Stimulated activated CD8-positive, alpha-beta memory T cell treated with anti-CD3 and anti-CD28 coated beads, Interleukin-2, amount 100 ng/mL, for 48 hours (primary cell): ENCODE results near the gene FNDC3B.

Experiments used
- DNase-seq, 2 donors: peaks; one replicate each; pipeline ENCODE4 v3.0.0-alpha.2; 2020; ENCODE audit warnings: low read depth in 2 of 2

The FNDC3B gene

DNA sequence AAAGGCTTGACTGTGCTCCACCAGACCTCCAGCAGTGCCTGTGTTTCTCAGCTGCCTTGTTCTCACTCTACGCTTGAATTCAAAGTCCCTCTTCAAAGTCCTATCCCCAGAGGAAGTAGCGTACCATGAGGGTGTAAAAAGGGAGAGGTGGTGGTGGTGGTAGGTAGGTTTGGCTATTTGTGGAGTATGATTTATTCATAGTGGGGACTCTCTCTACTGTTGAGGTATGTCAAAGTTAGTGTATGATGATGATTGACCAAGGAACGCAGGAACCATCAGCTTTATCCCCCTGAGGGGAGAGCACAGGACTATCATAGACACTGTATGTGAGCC lies 271.0 kb downstream of the FNDC3B start:
- DNase-seq, result no peak

DNA sequence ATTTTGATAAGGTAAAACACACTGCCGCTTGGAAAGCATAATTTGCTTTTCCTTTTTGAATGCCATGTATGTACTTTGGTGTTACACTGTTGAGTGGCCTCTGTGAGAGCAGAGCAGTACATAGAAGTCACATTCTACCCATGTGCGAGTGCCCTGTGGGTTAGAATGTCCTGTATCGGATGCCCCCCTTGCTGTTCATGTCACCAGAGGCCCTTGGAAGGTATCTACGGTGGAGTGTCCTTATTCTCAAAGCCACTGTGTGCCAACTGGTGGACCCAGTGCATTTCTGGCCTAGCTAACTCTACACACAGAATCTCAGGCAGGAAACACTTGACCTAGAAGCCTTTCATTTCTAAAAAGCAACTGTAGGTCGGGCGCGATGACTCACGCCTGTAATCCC lies 271.8 kb downstream of the FNDC3B start:
- no peak for DNase-seq

DNA sequence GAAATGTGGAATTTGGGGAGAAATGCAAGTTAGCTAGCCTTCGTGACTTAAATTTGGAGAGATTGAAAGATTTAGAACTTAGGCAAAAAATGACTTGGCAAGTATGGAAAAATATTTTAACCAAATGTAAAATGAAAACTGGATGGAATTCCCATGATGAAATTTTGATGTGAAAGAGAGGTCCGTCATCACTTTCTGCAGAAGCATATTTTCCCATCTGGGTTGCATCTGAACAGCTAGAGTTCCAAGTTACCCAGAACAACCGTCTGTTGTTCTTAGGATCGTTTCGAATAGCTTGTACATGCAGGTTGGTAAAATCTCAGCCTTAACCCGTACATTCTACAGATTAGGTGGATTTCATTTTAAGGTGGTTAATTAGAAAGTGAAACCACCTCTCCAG lies 272.6 kb downstream of the FNDC3B start:
- DNase-seq, result no peak

DNA sequence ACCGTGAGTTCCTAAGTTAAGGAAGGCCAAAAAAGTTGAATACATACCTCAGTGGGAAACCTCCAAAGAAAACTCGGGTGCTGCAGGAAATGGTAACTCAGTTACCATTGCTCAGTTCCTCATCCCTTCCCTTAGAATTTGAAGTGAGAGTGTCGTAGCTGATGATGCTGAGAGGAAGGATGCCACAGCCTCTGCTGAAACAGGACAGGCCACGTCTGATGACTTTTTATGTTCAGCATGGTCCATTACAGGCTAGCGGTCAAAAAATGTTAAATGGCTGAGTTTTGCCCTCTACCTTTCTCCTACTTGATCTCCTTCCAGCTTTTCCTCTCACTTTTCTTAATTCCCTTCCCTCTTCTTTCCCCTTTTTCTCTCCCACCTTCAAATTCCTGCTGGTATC lies 273.3 kb downstream of the FNDC3B start:
- no peak for DNase-seq

DNA sequence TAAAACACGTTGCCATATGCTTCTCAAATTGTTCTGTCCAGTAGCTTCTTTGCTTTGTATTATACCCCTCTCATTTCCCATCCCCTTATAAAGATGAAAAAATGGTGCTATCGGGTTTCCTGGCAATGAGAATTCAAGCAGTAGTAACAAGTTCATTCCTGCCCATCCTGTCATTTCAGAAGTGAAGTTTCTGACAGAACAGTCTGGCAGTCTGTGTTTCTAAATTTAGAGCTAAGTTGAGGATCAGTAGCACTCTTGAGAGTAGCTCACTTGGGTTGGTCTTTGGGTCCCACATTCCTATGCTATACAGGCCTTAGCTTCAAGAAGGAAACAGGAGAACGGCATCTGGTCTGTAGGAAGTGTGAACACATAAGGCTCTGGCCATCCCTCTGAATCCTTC lies 274.3 kb downstream of the FNDC3B start:
- DNase-seq, result no peak

DNA sequence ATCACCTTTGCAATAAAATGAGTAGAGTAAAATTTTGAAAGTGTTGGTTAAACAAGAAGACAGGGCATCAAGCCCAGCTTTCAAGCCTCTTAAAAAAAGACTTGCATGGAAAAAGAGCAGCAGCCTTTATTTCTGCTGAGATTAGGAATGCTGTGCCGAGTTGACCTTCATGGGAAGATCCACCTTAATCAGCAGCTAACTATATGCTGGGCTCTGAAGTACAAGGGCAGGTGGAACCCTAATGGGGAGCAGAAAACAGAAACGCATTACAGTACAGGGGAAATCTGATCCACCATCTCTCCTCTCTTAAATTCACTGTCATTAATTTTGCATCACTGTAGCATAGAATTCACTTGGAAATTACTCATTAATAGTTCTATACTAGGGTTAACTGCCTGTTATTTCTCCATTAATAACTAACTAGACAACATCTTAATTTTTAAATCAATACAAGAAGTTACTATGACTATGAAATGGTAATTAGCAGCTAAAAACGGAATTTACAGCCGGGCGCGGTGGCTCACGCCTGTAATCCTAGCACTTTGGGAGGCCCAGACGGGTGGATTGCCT lies 275.3 kb downstream of the FNDC3B start:
- DNase-seq, result no peak

DNA sequence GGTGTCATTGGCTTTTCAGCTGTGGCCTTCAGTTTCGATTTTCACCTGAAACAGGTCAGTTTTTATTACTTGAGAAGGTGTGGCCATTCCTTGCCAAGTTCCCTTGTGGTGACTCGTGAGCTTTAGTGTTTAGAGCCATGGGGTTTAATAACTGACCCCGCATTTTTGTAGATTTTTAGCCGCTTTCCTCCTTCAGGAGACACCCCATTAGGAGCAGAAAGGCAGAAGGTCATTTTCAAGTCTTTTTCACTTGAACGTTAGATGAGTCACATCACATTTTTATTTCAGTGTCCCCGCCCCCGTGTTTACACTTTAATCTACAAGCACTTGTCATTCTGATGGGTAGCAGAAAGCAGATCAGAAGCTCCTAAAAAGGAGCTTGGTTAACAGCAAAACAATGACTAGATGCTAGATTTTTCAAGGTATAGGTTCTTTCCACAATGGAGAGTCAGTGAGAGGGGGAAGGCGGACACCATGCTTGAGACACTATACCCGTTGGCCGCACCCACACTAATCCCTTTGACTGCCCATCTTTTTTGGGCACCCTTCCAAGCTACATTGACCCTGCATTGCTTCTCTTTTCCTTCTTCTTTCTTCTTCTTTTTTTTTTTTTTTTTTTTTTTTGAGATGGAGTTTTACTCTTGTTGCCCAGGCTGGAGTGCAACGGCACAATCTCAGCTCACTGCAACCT lies 276.2 kb downstream of the FNDC3B start:
- no peak for DNase-seq

DNA sequence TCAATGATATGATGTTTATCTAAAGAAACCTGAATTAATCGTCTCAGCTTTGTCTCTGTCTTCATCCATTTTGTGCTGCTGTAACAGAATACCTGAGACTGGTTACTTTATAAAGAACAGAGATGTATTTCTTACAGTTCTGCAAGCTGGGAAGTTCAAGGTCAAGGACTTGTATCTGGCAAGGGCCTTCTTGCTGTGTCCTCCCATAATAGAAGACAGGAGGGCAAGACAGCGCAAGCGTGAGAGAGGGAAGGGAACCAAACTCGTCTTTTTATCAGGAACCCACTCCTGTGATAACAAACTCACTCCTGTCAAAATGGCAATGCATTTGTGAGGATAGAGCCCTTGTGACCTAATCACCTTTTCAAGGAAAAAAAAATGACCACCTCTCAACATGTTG lies 277.4 kb downstream of the FNDC3B start:
- DNase-seq, result no peak

DNA sequence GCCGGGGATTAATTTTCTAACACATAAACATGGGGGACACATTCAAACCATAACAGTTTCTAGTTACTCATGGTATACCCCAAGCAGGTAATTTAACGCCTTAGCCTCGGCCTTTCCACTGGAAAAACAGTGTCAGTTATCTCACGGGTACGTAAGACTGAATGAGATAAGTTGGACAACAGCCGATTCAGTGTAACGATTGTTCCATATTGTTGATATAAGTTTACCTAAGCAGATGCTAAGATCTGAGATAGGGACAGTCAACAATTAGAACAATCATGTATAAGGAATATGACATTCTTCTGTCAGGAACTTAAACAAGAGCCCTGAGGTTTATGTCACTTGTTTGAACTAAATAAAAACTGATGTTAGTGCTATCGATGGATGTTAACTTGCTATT lies 278.1 kb downstream of the FNDC3B start:
- no peak for DNase-seq

DNA sequence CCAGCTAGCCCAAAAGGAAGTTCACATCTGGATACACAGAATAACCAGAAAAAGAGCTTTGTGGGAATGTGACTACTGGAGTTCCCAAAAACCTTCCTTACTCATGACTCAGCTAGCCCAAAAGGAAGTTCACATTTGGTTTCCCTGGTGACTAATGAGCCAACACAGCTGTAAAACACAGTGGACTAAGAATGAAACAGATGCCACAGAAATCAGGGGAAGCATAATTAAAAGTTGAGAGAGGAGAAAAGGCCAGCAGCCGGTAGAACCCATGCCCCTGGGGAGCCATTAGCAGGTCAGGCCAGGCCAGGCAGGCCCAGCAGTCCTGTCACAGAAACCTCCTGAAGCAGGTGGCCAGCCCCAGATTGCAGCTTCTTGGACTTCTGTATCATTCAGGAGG lies 278.6 kb downstream of the FNDC3B start:
- no peak for DNase-seq

DNA sequence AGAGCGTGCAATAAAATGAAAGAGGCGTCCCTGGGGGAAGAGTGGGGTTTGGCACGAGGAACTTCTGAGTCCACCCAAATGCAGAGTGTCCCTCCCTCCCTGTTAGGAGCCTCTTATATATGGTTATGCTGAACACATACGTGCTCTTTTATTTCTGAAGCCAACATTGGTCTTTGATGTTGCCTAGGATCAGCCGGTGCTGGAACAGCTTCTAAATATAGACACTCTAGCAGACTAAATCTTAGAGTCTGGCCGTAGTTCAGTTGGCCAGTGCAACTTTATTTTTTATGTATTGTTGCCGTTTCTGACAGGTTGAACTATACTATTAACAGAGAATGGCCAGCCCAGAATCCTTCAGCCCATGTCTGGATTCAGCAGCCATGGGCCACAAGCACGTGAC lies 280.2 kb downstream of the FNDC3B start:
- no peak for DNase-seq

DNA sequence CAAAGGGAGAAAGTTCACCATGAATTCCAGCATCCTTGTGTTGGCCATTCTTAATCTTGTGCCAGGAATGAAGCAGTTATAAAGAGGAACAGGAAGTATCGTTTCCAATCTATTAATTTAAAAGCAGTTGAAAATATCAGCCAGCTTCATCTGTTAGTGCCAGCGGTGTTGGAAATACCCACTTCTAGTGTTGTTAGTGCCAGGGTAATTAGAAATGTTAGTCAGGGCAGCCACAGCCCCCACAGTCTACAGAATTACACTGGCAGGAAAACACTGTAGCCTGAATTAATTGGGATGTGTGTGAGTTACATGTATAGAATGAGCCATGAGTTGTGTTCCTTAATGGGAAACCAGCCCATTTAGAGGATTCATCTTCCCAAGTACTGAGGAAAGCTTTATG lies 281.1 kb downstream of the FNDC3B start:
- DNase-seq, result no peak

DNA sequence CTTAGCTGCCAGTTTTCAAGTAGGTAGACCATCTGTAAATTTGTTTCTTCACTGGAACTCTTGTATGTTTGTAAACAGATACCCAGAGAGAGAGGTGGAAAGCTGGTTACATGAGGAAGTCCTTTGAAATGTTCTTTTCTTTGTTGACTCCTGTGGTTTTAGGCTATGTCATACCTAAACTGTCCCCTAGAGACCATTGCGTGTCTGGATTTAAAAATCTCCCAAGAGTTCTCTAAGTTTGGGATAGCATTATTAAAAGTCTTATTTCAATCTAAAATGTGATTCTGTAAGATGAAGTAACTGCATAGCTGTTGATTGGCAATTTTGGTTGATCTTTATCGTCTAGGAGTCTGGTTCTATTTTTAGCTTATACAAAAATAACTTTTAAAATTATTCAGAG lies 281.7 kb downstream of the FNDC3B start:
- no peak for DNase-seq

DNA sequence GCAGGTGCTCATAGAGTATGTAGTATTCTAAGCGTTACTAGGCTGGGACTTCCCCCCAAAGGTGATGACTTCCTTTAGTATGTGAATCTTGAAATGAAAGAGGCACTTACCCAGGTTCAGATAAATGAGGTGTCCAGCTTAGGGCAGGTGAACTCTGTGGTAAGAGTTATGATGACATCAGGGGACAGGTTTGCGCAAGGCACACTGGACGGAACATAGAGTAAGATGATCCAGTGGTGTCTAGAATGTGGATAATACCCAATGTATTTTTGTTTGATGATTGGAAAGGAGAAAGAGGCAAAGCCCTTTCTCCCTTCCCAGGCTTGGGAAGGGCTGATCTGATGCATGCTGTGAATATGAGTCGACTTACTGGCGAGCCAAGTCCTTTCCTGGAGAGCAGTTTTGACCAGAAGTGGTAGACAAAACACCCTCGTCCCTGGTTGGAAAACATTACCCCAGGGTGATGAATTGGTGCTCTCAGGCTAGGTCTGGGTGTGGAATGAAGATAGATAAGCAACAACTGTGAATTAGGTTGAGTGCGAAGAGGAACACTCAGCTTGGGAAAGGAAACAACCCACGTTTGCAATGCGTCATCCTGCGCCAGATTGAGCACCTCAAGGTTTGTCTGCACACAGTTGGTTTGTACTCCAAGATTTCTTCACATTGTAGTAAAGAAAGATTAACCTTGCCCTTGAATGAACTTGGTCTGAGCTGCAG lies 284.7 kb downstream of the FNDC3B start:
- DNase-seq, result peak in 1 of 2 donors; percentile 11

DNA sequence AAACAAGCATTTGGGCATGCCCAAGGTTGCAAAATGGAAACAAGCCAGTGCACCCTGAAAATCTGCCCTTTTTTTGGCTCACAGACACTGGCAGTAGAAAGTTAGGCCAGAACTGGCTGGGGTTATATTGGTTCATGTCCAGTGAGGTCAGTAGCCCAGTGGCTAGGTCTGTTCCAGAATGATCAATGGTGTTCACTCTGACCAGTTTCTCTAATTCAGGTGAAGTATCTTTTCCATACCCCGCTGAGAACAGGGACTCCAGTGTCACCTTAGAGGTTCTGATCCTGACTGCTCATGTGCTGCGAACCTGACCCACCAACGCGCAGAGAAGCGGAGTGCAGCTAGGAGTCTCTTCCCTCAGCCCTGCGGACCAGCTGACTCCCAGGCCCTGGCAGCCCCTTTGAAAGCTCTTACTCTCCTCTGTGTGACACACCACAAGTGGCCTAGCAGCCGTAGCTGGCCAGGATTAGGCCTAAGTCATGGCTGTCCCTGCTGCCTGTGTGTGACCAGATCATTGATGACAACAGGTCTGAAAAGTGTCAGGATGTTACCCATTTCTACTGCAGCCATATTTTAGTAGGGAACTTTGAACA lies 285.3 kb downstream of the FNDC3B start:
- no peak for DNase-seq

DNA sequence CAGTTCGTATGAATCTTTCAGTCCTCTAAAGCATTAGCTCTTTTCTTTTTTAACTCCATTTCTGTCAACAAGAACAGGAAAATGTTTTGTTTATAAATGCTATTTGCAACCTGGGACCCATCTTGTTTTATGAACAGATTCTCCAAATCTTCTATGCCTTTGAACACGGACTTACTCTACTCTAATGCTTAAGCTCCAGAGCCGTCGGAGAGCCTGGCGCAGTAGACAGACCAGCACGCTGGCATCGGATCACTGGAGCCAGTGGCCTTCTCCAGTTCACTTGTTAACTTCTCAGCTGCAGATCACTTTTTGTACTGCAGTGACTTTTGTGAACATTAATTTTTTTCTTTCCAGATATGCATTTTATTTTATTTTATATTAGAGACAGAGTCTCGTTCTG lies 286.1 kb downstream of the FNDC3B start:
- DNase-seq, result no peak

DNA sequence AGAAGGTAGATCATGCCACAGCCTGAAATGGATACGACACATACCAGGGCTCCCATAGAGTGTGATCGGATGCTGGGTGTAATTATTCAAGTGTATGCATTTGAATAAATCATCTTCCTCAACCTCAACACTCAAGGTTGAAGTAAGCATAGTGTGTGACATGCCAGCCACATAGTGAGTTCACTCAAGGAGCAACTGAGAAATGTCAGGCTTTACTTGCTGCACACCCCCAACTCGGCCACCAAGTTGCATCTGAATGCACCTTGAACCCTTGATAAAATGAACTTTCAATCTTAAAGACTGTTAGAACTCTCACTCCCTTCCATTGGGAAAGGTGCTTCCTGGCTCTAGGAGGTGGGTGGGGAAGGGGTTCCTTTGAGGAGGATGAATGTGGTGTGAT lies 287.6 kb downstream of the FNDC3B start:
- DNase-seq, result no peak

DNA sequence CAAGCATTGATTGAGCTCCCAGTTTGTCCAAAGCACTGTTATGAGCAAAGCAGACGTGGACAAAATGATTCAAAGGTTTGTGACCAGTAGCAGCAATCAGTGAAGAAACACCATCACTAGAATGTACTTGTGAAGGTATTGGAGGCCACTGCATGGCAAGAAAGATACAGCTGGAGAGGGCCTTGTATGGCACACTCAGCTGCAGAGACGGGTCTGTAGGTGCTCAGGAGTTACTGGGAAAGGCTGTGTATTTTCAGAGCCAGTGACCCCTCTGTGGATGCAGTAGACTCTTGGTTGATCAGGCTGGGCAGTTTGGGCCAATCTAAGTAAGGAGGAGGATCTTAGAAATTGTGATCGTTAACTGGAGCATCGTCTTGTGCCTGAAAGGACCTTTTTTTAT lies 288.9 kb downstream of the FNDC3B start:
- DNase-seq, result no peak

DNA sequence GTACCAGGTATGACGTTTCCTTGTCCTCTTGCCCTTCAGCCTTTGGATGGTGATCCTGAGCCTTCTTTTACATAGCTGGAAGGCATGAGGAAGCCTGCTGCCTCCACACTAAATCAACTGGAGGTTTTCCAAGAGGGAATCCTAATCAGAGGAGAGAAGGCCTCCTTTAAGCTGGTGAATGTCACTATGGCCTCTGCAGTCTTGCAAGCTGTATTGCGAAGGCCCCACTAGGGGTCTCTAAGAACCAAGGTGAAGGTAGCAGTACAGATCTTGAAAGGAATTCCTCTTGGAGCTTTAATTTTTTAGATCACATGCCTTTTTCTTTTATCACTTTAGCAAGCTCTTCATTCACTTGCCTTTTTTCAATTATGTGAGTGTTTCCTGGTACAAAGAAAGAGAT lies 289.7 kb downstream of the FNDC3B start:
- DNase-seq, result no peak

DNA sequence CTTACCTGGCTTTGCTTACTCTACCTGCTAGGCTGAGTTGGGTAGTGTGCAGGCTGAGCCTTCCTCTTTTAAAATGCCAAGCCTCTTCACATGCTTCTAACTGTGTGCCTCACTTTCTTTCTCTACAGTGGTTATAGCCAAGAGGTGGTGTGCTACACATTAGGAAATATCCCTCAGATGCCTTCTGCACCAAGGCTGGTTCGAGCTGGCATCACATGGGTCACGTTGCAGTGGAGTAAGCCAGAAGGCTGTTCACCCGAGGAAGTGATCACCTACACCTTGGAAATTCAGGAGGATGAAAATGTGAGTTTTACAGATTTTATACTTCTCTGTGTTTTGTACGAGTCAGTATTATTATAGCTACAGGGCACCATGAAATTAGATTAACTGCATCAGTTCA lies 291.0 kb downstream of the FNDC3B start:
- no peak for DNase-seq

DNA sequence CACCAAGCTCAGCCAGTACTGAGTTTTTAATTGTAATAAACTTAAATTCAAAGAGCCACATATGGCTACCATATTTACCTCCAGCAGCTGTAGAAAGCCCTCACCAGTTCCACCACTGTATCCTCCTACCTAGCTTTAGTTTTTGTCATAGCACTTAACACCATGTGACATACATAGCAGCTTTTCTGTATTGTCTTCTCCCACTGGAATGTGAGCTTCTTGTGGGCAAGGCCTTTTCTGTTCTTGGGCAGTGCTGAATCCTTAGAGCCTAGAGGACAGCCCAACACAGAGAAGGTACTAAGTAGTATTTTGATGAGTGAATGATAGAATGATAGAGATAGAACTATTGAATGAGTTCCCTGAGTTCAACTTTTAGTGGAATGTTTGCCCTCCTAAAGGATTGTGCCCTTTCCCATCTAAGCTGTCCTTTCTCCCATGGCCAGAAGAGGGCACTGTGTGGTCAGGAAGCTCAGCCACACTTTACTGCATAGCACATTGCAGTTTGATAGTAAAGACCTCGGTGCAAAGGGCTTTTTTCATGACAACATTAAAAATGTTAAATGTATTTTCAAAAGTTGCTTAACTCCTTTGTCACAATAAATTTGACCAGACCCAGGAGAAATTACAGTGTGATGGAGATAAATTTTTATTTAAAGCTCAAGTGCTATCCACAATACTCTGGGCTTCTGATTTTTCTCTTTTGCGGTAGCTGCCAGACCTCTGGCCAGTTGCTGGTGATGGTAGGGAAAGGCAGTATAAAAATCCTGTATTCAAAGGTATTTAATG lies 293.1 kb downstream of the FNDC3B start:
- DNase-seq, result peak; percentile 15 to 32

DNA sequence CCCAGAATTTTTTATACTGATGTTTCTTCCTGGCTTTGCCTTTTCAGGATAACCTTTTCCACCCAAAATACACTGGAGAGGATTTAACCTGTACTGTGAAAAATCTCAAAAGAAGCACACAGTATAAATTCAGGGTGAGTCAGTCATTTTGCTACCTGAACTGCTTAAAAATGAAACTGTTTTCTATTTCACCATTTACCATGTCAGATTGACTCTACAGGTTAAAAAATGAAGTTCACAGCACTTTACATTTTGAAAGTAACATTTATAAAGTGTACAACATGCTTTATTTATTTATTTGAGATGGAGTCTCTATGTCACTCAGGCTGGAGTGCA lies 293.6 kb downstream of the FNDC3B start:
- DNase-seq, result no peak
